A673 (cell line): ENCODE data around the gene YIPF7.

Experiments used
- CTCF ChIP-seq: fragments of 300-800, 200-600 bp; sonication (generic); conservative IDR thresholded peaks from 2 replicates; pipeline ENCODE4 v1.5.1; 2017; ENCODE audit warnings: low read depth, mild to moderate bottlenecking, antibody characterized with exemption, low read length, moderate library complexity, mixed read lengths
- EZH2 ChIP-seq: fragments of 200-600 bp; sonication (generic); IDR thresholded peaks from 2 replicates; pipeline ENCODE4 v1.6.1; 2017; ENCODE audit warnings: borderline replicate concordance, low read depth, mild to moderate bottlenecking, mixed read lengths, antibody characterized with exemption, low read length; ENCODE audit not compliant: poor library complexity, severe bottlenecking

DNA sequence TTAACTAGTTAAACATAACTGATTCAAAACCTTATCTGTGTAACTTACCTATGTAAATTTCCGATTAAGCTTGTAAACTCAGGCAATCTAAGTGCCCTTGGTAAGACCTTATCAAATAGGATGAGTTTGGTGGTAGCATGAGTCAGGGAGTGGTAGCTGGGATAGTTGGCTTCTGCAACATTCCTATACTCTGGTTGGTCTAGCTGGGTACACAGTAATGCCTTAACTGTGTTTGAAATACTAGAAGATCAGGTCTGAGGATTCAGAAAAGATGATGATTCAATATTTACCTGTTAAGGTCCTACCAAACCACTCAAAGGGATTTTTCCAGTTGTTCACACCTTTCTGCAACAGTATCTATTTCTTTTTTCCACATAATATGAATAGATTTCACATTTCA, 5.3 kb downstream of the YIPF7 start:
- TF ChIP-seq CTCF (no peak), EZH2 (no peak)
